Right atrium auricular region (tissue), 2 donors: ENCODE results near the gene AKT1S1. TPM values are rescaled to one million over a fixed set of nuclear protein-coding genes. Genes with fewer than 3 reads are reported as not detected.

Experiments
- DNase-seq: peaks from one replicate; pipeline ENCODE4 v3.0.0-alpha.2; 2019; ENCODE audit warnings: low spot score
- H3K27ac ChIP-seq, 2 donors: fragments of 200-600 bp; sonication (generic); 1 replicate in 1 of 2; 2 replicates in 1 of 2; pipeline ENCODE4 v1.5.1; 2016 to 2019
- H3K27me3 ChIP-seq, 2 donors: fragments of 200-600 bp; sonication (generic); one replicate each; pipeline versions ENCODE4 v1.5.1 to v1.6.0; 2017 to 2019
- H3K36me3 ChIP-seq: fragments of 200-600 bp; sonication (generic); one replicate; pipeline ENCODE4 v1.5.1; 2016
- H3K4me1 ChIP-seq, 2 donors: fragments of 200-600 bp; sonication (generic); one replicate each; pipeline versions ENCODE4 v1.5.1 to v1.6.0; 2017 to 2019
- H3K4me3 ChIP-seq, 2 donors: fragments of 200-600 bp; sonication (generic); 1 replicate in 1 of 2; 2 replicates in 1 of 2; pipeline ENCODE4 v1.5.1; 2017 to 2019; ENCODE audit warnings: mild to moderate bottlenecking in 1 of 2, moderate library complexity in 1 of 2
- H3K9me3 ChIP-seq, 2 donors: fragments of 200-600 bp; sonication (generic); one replicate each; pipeline ENCODE4 v1.5.1; 2019
- CTCF ChIP-seq, 2 donors: fragments of 200-600 bp; sonication (generic); IDR thresholded peaks; one replicate each; pipeline ENCODE4 v1.5.1; 2019; ENCODE audit warnings: antibody characterized with exemption in 2 of 2
- total RNA-seq, 2 donors: library from RNA; depleted of rRNA; stranded (reverse); fragments of >200 nt; gene quantifications; one replicate each; pipeline ENCODE4 v1.1.0, GENCODE V29; 2016

Gene AKT1S1
- total RNA-seq, 2 donors from 2014 or later, result 20.6 to 25.8 TPM

- DNase-seq, result no peak
- no peak overlapping the region for H3K27ac ChIP-seq
- H3K36me3 ChIP-seq, result peaks cover 5% of the 10 kb centered on the region
- H3K4me3 ChIP-seq, result no peak overlapping the region
- H3K27me3 ChIP-seq, result no peaks in the 10 kb centered on the region
- H3K9me3 ChIP-seq, result no peaks in the 10 kb centered on the region
- no peak for TF ChIP-seq CTCF (IDR thresholded peaks at IDR 0.05)
- H3K4me1 ChIP-seq, result peaks cover 0 to 3% of the 10 kb centered on the region in 2 donors
Observed at GRCh38 chr19:49916839-49917733, 39.9 kb upstream of the AKT1S1 start.

GRCh38 chr19:49915271-49915670, 38.1 kb upstream of the AKT1S1 start:
- no peak for DNase-seq
- Histone ChIP-seq H3K27me3 (no peaks in the 10 kb centered on the region), H3K36me3 (peaks cover 5% of the 10 kb centered on the region), H3K4me1 (peaks cover 0 to 11% of the 10 kb centered on the region in 2 donors), H3K4me3 (no peak overlapping the region), H3K9me3 (no peaks in the 10 kb centered on the region), H3K27ac (no peak overlapping the region)
- no peak for TF ChIP-seq CTCF (IDR thresholded peaks at IDR 0.05)

GRCh38 chr19:49913720-49914119, 36.6 kb upstream of the AKT1S1 start:
- peaks cover 0 to 11% of the 10 kb centered on the region in 2 donors for H3K4me1 ChIP-seq
- no peak for TF ChIP-seq CTCF (IDR thresholded peaks at IDR 0.05)
- no peak overlapping the region for H3K27ac ChIP-seq
- no peaks in the 10 kb centered on the region for H3K27me3 ChIP-seq
- no peaks in the 10 kb centered on the region for H3K9me3 ChIP-seq
- H3K36me3 ChIP-seq, result peaks cover 10% of the 10 kb centered on the region
- DNase-seq, result no peak
- no peak overlapping the region for H3K4me3 ChIP-seq

GRCh38 chr19:49912965-49913685, 36.0 kb upstream of the AKT1S1 start:
- H3K27me3 ChIP-seq, result no peaks in the 10 kb centered on the region
- DNase-seq, result no peak
- no peak overlapping the region for H3K27ac ChIP-seq
- peaks cover 0 to 11% of the 10 kb centered on the region in 2 donors for H3K4me1 ChIP-seq
- H3K9me3 ChIP-seq, result no peaks in the 10 kb centered on the region
- TF ChIP-seq CTCF (IDR thresholded peaks at IDR 0.05), result no peak
- peaks cover 16% of the 10 kb centered on the region for H3K36me3 ChIP-seq
- no peak overlapping the region for H3K4me3 ChIP-seq

GRCh38 chr19:49911381-49912145, 34.4 kb upstream of the AKT1S1 start:
- no peak for DNase-seq
- no peak overlapping the region for H3K4me3 ChIP-seq
- no peak overlapping the region for H3K27ac ChIP-seq
- no peak for TF ChIP-seq CTCF (IDR thresholded peaks at IDR 0.05)
- H3K36me3 ChIP-seq, result peaks cover 21% of the 10 kb centered on the region
- H3K9me3 ChIP-seq, result no peaks in the 10 kb centered on the region
- H3K27me3 ChIP-seq, result no peaks in the 10 kb centered on the region
- H3K4me1 ChIP-seq, result peaks cover 0 to 8% of the 10 kb centered on the region in 2 donors
